CD14-positive monocyte (primary cell): ENCODE results near the gene CWC25. TPM values are rescaled to one million over a fixed set of nuclear protein-coding genes. Genes with fewer than 3 reads are reported as not detected.

Experiments used
- DNase-seq, 3 donors: peaks; one replicate each; pipeline ENCODE4 v3.0.0-alpha.2; 2011 to 2022
- H2AFZ ChIP-seq: 2 replicates; pipeline ENCODE4 v1.6.0; 2012; ENCODE audit warnings: mild to moderate bottlenecking, low read depth, low read length, inconsistent platforms; ENCODE audit not compliant: insufficient read depth, poor library complexity, severe bottlenecking
- H3K27ac ChIP-seq, 2 donors: 1 replicate in 1 of 2; 2 replicates in 1 of 2; pipeline ENCODE4 v1.5.1; 2012 to 2013; ENCODE audit warnings: low read length in 2 of 2, control low read depth in 1 of 2, inconsistent platforms in 1 of 2, low read depth in 1 of 2, mild to moderate bottlenecking in 1 of 2
- H3K27me3 ChIP-seq, 2 donors: one replicate each; pipeline versions ENCODE4 v1.6.0 to v1.6.1; 2011 to 2013; ENCODE audit warnings: low read length in 2 of 2; ENCODE audit not compliant: control insufficient read depth in 2 of 2, insufficient read depth in 2 of 2
- H3K36me3 ChIP-seq, 2 donors: replicated peaks in 1 of 2; 1 replicate in 1 of 2; 2 replicates in 1 of 2; pipeline versions ENCODE4 v1.5.1 to v1.6.1; 2012 to 2013; ENCODE audit warnings: low read length in 2 of 2, control low read depth in 1 of 2, inconsistent platforms in 1 of 2, mild to moderate bottlenecking in 1 of 2; ENCODE audit not compliant: insufficient read depth in 2 of 2, control insufficient read depth in 1 of 2
- H3K4me1 ChIP-seq, 2 donors: 1 replicate in 1 of 2; 2 replicates in 1 of 2; pipeline versions ENCODE4 v1.5.1 to v1.6.1; 2012 to 2013; ENCODE audit warnings: low read length in 2 of 2, control low read depth in 1 of 2, inconsistent platforms in 1 of 2, mild to moderate bottlenecking in 1 of 2, moderate library complexity in 1 of 2; ENCODE audit not compliant: insufficient read depth in 2 of 2, control insufficient read depth in 1 of 2
- H3K4me2 ChIP-seq: replicated peaks from 2 replicates; pipeline ENCODE3; 2012; ENCODE audit warnings: low read length, moderate library complexity, mild to moderate bottlenecking; ENCODE audit not compliant: poor library complexity, severe bottlenecking; ENCODE audit errors: extremely low read depth
- H3K4me3 ChIP-seq, 3 experiments: fragments of 200-600 bp in 1 of 3; sonication (generic) in 1 of 3; replicated peaks in 1 of 3; 1 replicate in 2 of 3; 2 replicates in 1 of 3; pipeline ENCODE4 v1.5.1; 2011 to 2013; ENCODE audit warnings: low read length in 3 of 3, mild to moderate bottlenecking in 3 of 3, control low read depth in 2 of 3, low read depth in 2 of 3, inconsistent platforms in 1 of 3, moderate library complexity in 1 of 3
- H3K79me2 ChIP-seq: 2 replicates; pipeline ENCODE4 v1.6.0; 2012; ENCODE audit warnings: mild to moderate bottlenecking, control low read depth, inconsistent platforms, low read length, moderate library complexity; ENCODE audit not compliant: insufficient read depth
- H3K9ac ChIP-seq: 2 replicates; pipeline ENCODE4 v1.6.0; 2017; ENCODE audit warnings: low read length, mild to moderate bottlenecking; ENCODE audit not compliant: insufficient read depth, poor library complexity, severe bottlenecking
- H3K9me3 ChIP-seq, 2 donors: replicated peaks in 1 of 2; 1 replicate in 1 of 2; 2 replicates in 1 of 2; pipeline versions ENCODE4 v1.5.1 to v1.6.1; 2012 to 2013; ENCODE audit warnings: low read length in 2 of 2, control low read depth in 1 of 2; ENCODE audit not compliant: control insufficient read depth in 1 of 2, insufficient read depth in 1 of 2
- H4K20me1 ChIP-seq: 2 replicates; pipeline ENCODE4 v1.6.0; 2012; ENCODE audit warnings: mild to moderate bottlenecking, low read length, control low read depth, moderate library complexity; ENCODE audit not compliant: insufficient read depth
- H3K27ac Mint-ChIP-seq, 7 donors: one replicate each; pipeline ENCODE4 v1.8.0; 2020; ENCODE audit warnings: mild to moderate bottlenecking in 7 of 7, mixed read lengths in 7 of 7, moderate library complexity in 6 of 7, inconsistent platforms in 2 of 7
- H3K27me3 Mint-ChIP-seq, 3 donors: one replicate each; pipeline ENCODE4 v1.8.0; 2021 to 2022; ENCODE audit warnings: low read depth in 3 of 3, mild to moderate bottlenecking in 3 of 3, mixed read lengths in 3 of 3, moderate library complexity in 3 of 3, inconsistent platforms in 1 of 3
- H3K36me3 Mint-ChIP-seq, 2 donors: one replicate each; pipeline ENCODE4 v1.8.0; 2020; ENCODE audit warnings: mixed read lengths in 2 of 2, inconsistent platforms in 1 of 2, mild to moderate bottlenecking in 1 of 2
- H3K4me1 Mint-ChIP-seq: one replicate; pipeline ENCODE4 v1.8.0; 2020; ENCODE audit warnings: mild to moderate bottlenecking, mixed read lengths
- H3K4me3 Mint-ChIP-seq, 2 donors: one replicate each; pipeline ENCODE4 v1.8.0; 2020; ENCODE audit warnings: mild to moderate bottlenecking in 2 of 2, mixed read lengths in 2 of 2, moderate library complexity in 1 of 2
- H3K9me3 Mint-ChIP-seq, 7 donors: one replicate each; pipeline ENCODE4 v1.8.0; 2020 to 2022; ENCODE audit warnings: mixed read lengths in 7 of 7, mild to moderate bottlenecking in 6 of 7, moderate library complexity in 6 of 7, inconsistent platforms in 2 of 7
- CTCF ChIP-seq: fragments of 200-600 bp; IDR thresholded peaks from one replicate; pipeline ENCODE4 v1.8.0; 2022; ENCODE audit warnings: antibody characterized with exemption, mild to moderate bottlenecking
- WGBS: methylation state at CpG from one replicate; pipeline ENCODE4 v1.1.5; 2013; ENCODE audit warnings: missing lambda C conversion rate; ENCODE audit not compliant: insufficient coverage; 5-methylcytosine and 5-hydroxymethylcytosine counted together
- intact Hi-C, 2 donors: fragments of 100-400 bp; cut with micrococcal nuclease; formaldehyde crosslinking; loops; one replicate each; pipeline versions ENCODE4 v1.15.0 to v1.15.1; 2023
- polyA minus RNA-seq: library from RNA; depleted of rRNA, polyadenylated mRNA; stranded (reverse); fragments of >200 nt; gene quantifications from 2 replicates; pipeline ENCODE4 v1.2.3, GENCODE V29; 2012
- polyA plus RNA-seq, 3 donors: library from polyadenylated mRNA; depleted of rRNA in 1 of 3; unstranded in 2 of 3; stranded (reverse) in 1 of 3; fragments of 300-500 nt in 2 of 3; fragments of >200 nt in 1 of 3; fragmentation: Illumina TruSeq in 2 of 3; gene quantifications; 1 replicate in 2 of 3; 2 replicates in 1 of 3; pipeline ENCODE4 v1.2.3, GENCODE V29; 2012 to 2021
- total RNA-seq, 12 experiments: library from RNA in 1 of 12; stranded (reverse) in 1 of 12; fragments of 120-200 nt in 1 of 12; gene quantifications; one replicate each; pipeline ENCODE4 v1.2.4 and lab custom pipeline; 2013 to 2026; ENCODE audit warnings: mixed read lengths in 6 of 12, inconsistent platforms in 1 of 12

CWC25 gene
- total RNA-seq (2013): 22.9 TPM
- polyA plus RNA-seq (10 to 100 TPM in 1 of 3 donors, 1 to 10 TPM in 2; 7.5 to 63.2 (median 8.4) TPM), polyA minus RNA-seq (12.6 and 15.1 TPM in 2 replicates), total RNA-seq (lab: John Stamatoyannopoulos, UW) (33.4 to 91.5 (median 66.0) reads per million in 11 experiments)

- WGBS: under 1% methylated on average over 54 of the region's 55 CpGs
Observed at GRCh38 chr17:38824899-38825761, at the start of gene CWC25. Gene CWC25 (minus strand): TSS chr17:38825321. CDS start chr17:38825183, 138 bp downstream.

More at GRCh38 chr17:38824899-38825761, at the start of gene CWC25:
- intact Hi-C loops: loop anchor here (1.0 to 5.0 kb wide), 3 partner anchors 28 to 46 kb away; partner anchors contain the start of genes LASP1 (in 1 of the 2) and RPL23 (in 1 of the 2)
- H3K27me3 ChIP-seq: no peaks in the 10 kb centered on the region
- H3K4me1 ChIP-seq: peaks cover 16 to 19% of the 10 kb centered on the region in 2 donors
- H3K27me3 Mint-ChIP-seq: peaks cover 3 to 6% (median 4%) of the 10 kb centered on the region in 3 donors
- H3K4me3 Mint-ChIP-seq: peak within 1 kb of the TSS; percentile 98 to 100
- TF ChIP-seq CTCF: no peak
- peak within 1 kb of the TSS; percentile 80 to 91 (median 82) for H3K4me3 ChIP-seq
- peaks cover 20% of the 10 kb centered on the region for H3K4me1 Mint-ChIP-seq
- H3K36me3 ChIP-seq: peaks cover 15% of the 10 kb centered on the region in 2 donors
- peaks cover 22 to 34% of the 10 kb centered on the region in 2 donors for H3K36me3 Mint-ChIP-seq
- H3K27ac Mint-ChIP-seq: peak within 1 kb of the TSS; percentile 99 to 100 (median 100)
- peak; percentile 95 to 99 (median 97) for DNase-seq
- H2AFZ ChIP-seq: peak within 1 kb of the TSS; percentile 87
- H3K9ac ChIP-seq: peak within 1 kb of the TSS; percentile 88
- peaks cover 51% of the 10 kb centered on the region for H3K79me2 ChIP-seq
- H3K9me3 Mint-ChIP-seq: peaks cover 0 to 3% (median 0%) of the 10 kb centered on the region in 7 donors
- H3K4me2 ChIP-seq: peak within 1 kb of the TSS; percentile 83
- peak within 1 kb of the TSS; percentile 98 to 100 for H3K27ac ChIP-seq
- H3K9me3 ChIP-seq: no peaks in the 10 kb centered on the region
- peaks cover 4% of the 10 kb centered on the region for H4K20me1 ChIP-seq
